ENCODE data around the gene GSTM4. TPM values are rescaled to one million over a fixed set of nuclear protein-coding genes. Genes with fewer than 3 reads are reported as not detected.

Gene GSTM4
- total RNA-seq, 2 donors from 2014 or later, result 8.4 to 25.1 TPM

GRCh38 chr1:109639841-109640184 lies 16.1 kb upstream of the GSTM4 start:
- peaks cover 4 to 5% of the 10 kb centered on the region in 2 donors for H3K4me1 Mint-ChIP-seq (ENCODE audit: low read depth in 2 of 2)
- H3K4me3 Mint-ChIP-seq, result no peak overlapping the region
- H3K9me3 Mint-ChIP-seq, result no peaks in the 10 kb centered on the region
- no peak overlapping the region for H3K27ac Mint-ChIP-seq
- peaks cover 5 to 6% of the 10 kb centered on the region in 2 donors for H3K27me3 Mint-ChIP-seq
- ATAC-seq (no peak), DNase-seq (ENCODE audit: low spot score) (no peak)
- no peaks in the 10 kb centered on the region for H3K36me3 Mint-ChIP-seq

- H3K4me3 Mint-ChIP-seq, result no peak overlapping the region
- ATAC-seq, result peak; percentile 81 to 82
- H3K4me1 Mint-ChIP-seq (ENCODE audit: low read depth in 2 of 2), result peaks cover 4 to 5% of the 10 kb centered on the region in 2 donors
- DNase-seq (ENCODE audit: low spot score), result peak; percentile 81
- no peaks in the 10 kb centered on the region for H3K36me3 Mint-ChIP-seq
- peaks cover 5 to 6% of the 10 kb centered on the region in 2 donors for H3K27me3 Mint-ChIP-seq
- H3K9me3 Mint-ChIP-seq, result no peaks in the 10 kb centered on the region
- no peak overlapping the region for H3K27ac Mint-ChIP-seq
Observed at GRCh38 chr1:109640285-109640865, 15.5 kb upstream of the GSTM4 start.

- no peak overlapping the region for H3K4me3 Mint-ChIP-seq
- no peak for DNase-seq (ENCODE audit: low spot score)
- peaks cover 4 to 5% of the 10 kb centered on the region in 2 donors for H3K4me1 Mint-ChIP-seq (ENCODE audit: low read depth in 2 of 2)
- no peaks in the 10 kb centered on the region for H3K36me3 Mint-ChIP-seq
- H3K27ac Mint-ChIP-seq, result no peak overlapping the region
- ATAC-seq, result no peak
- H3K9me3 Mint-ChIP-seq, result no peaks in the 10 kb centered on the region
- peaks cover 5 to 6% of the 10 kb centered on the region in 2 donors for H3K27me3 Mint-ChIP-seq
Observed at GRCh38 chr1:109641078-109641740, 14.7 kb upstream of the GSTM4 start.

- Mint-ChIP-seq H3K27me3 (peaks cover 5 to 6% of the 10 kb centered on the region in 2 donors), H3K4me3 (no peak overlapping the region), H3K4me1 (ENCODE audit: low read depth in 2 of 2) (peaks cover 4 to 5% of the 10 kb centered on the region in 2 donors), H3K36me3 (no peaks in the 10 kb centered on the region), H3K27ac (no peak overlapping the region), H3K9me3 (no peaks in the 10 kb centered on the region)
- DNase-seq (ENCODE audit: low spot score), result no peak
- ATAC-seq, result no peak
Observed at GRCh38 chr1:109641861-109642260, 14.0 kb upstream of the GSTM4 start.

- H3K36me3 Mint-ChIP-seq, result no peaks in the 10 kb centered on the region
- no peak overlapping the region for H3K27ac Mint-ChIP-seq
- peaks cover 4 to 5% of the 10 kb centered on the region in 2 donors for H3K4me1 Mint-ChIP-seq (ENCODE audit: low read depth in 2 of 2)
- peaks cover 0 to 6% of the 10 kb centered on the region in 2 donors for H3K27me3 Mint-ChIP-seq
- DNase-seq (ENCODE audit: low spot score) (no peak), ATAC-seq (no peak)
- no peak overlapping the region for H3K4me3 Mint-ChIP-seq
- H3K9me3 Mint-ChIP-seq, result no peaks in the 10 kb centered on the region
Observed at GRCh38 chr1:109642626-109643025, 13.3 kb upstream of the GSTM4 start.

- Mint-ChIP-seq H3K9me3 (no peaks in the 10 kb centered on the region), H3K27ac (no peak overlapping the region), H3K4me1 (ENCODE audit: low read depth in 2 of 2) (peaks cover 4 to 5% of the 10 kb centered on the region in 2 donors), H3K27me3 (peaks cover 0 to 6% of the 10 kb centered on the region in 2 donors), H3K4me3 (no peak overlapping the region), H3K36me3 (no peaks in the 10 kb centered on the region)
- DNase-seq (ENCODE audit: low spot score), result peak; percentile 90
- peak; percentile 93 for ATAC-seq
Observed at GRCh38 chr1:109643385-109644230, 12.3 kb upstream of the GSTM4 start.

- H3K27ac Mint-ChIP-seq, result no peak overlapping the region
- no peak overlapping the region for H3K4me3 Mint-ChIP-seq
- peaks cover 0 to 6% of the 10 kb centered on the region in 2 donors for H3K27me3 Mint-ChIP-seq
- H3K36me3 Mint-ChIP-seq, result no peaks in the 10 kb centered on the region
- DNase-seq (ENCODE audit: low spot score), result no peak
- H3K9me3 Mint-ChIP-seq, result no peaks in the 10 kb centered on the region
- ATAC-seq, result no peak
- H3K4me1 Mint-ChIP-seq (ENCODE audit: low read depth in 2 of 2), result peaks cover 4 to 5% of the 10 kb centered on the region in 2 donors
Observed at GRCh38 chr1:109644670-109645069, 11.2 kb upstream of the GSTM4 start.

GRCh38 chr1:109649491-109649914 lies 6.4 kb upstream of the GSTM4 start:
- Mint-ChIP-seq H3K4me1 (ENCODE audit: low read depth in 2 of 2) (peaks cover 0 to 1% of the 10 kb centered on the region in 2 donors), H3K36me3 (no peaks in the 10 kb centered on the region), H3K27me3 (peaks cover 5 to 15% of the 10 kb centered on the region in 2 donors), H3K27ac (no peak overlapping the region), H3K4me3 (no peak overlapping the region), H3K9me3 (no peaks in the 10 kb centered on the region)
- DNase-seq (ENCODE audit: low spot score) (no peak), ATAC-seq (no peak)

- no peak overlapping the region for H3K27ac Mint-ChIP-seq
- no peaks in the 10 kb centered on the region for H3K36me3 Mint-ChIP-seq
- no peak overlapping the region for H3K4me3 Mint-ChIP-seq
- no peak for DNase-seq (ENCODE audit: low spot score)
- peaks cover 9 to 12% of the 10 kb centered on the region in 2 donors for H3K4me1 Mint-ChIP-seq (ENCODE audit: low read depth in 2 of 2)
- no peak for ATAC-seq
- H3K9me3 Mint-ChIP-seq, result no peaks in the 10 kb centered on the region
- H3K27me3 Mint-ChIP-seq, result peaks cover 5 to 20% of the 10 kb centered on the region in 2 donors
Observed at GRCh38 chr1:109650609-109651008, 5.3 kb upstream of the GSTM4 start.

GRCh38 chr1:109652402-109652801 lies 3.5 kb upstream of the GSTM4 start:
- H3K27ac Mint-ChIP-seq, result no peak overlapping the region
- no peak for ATAC-seq
- no peaks in the 10 kb centered on the region for H3K9me3 Mint-ChIP-seq
- H3K4me1 Mint-ChIP-seq (ENCODE audit: low read depth in 2 of 2), result peaks cover 14 to 16% of the 10 kb centered on the region in 2 donors
- H3K4me3 Mint-ChIP-seq, result no peak overlapping the region
- peaks cover 5 to 20% of the 10 kb centered on the region in 2 donors for H3K27me3 Mint-ChIP-seq
- no peaks in the 10 kb centered on the region for H3K36me3 Mint-ChIP-seq
- no peak for DNase-seq (ENCODE audit: low spot score)

- Mint-ChIP-seq H3K27ac (no peak overlapping the region), H3K4me3 (no peak overlapping the region), H3K27me3 (peaks cover 5 to 17% of the 10 kb centered on the region in 2 donors), H3K36me3 (no peaks in the 10 kb centered on the region), H3K4me1 (ENCODE audit: low read depth in 2 of 2) (peaks cover 14 to 16% of the 10 kb centered on the region in 2 donors), H3K9me3 (no peaks in the 10 kb centered on the region)
- ATAC-seq (no peak), DNase-seq (ENCODE audit: low spot score) (no peak)
Observed at GRCh38 chr1:109653306-109653705, 2.6 kb upstream of the GSTM4 start.

- H3K9me3 Mint-ChIP-seq, result no peaks in the 10 kb centered on the region
- H3K4me3 Mint-ChIP-seq, result peak overlapping the region; percentile 8
- no peaks in the 10 kb centered on the region for H3K36me3 Mint-ChIP-seq
- peak overlapping the region; percentile 68 to 90 for H3K27ac Mint-ChIP-seq
- peaks cover 14 to 16% of the 10 kb centered on the region in 2 donors for H3K4me1 Mint-ChIP-seq (ENCODE audit: low read depth in 2 of 2)
- H3K27me3 Mint-ChIP-seq, result peaks cover 5 to 17% of the 10 kb centered on the region in 2 donors
- DNase-seq (ENCODE audit: low spot score), result no peak
- no peak for ATAC-seq
Observed at GRCh38 chr1:109654519-109654918, 1.4 kb upstream of the GSTM4 start.

GRCh38 chr1:109657395-109657794 lies 1.5 kb downstream of the GSTM4 start:
- ATAC-seq (no peak), DNase-seq (ENCODE audit: low spot score) (no peak)
- peak overlapping the region; percentile 48 for H3K4me3 Mint-ChIP-seq
- H3K9me3 Mint-ChIP-seq, result no peaks in the 10 kb centered on the region
- H3K27me3 Mint-ChIP-seq, result peaks cover 5 to 9% of the 10 kb centered on the region in 2 donors
- H3K36me3 Mint-ChIP-seq, result no peaks in the 10 kb centered on the region
- no peak overlapping the region for H3K27ac Mint-ChIP-seq
- H3K4me1 Mint-ChIP-seq (ENCODE audit: low read depth in 2 of 2), result peaks cover 14 to 19% of the 10 kb centered on the region in 2 donors

GRCh38 chr1:109657970-109658369 lies 2.1 kb downstream of the GSTM4 start:
- H3K4me3 Mint-ChIP-seq, result no peak overlapping the region
- no peak for ATAC-seq

More at GRCh38 chr1:109657970-109658369, 2.1 kb downstream of the GSTM4 start:
- DNase-seq (ENCODE audit: low spot score), result no peak
- H3K4me1 Mint-ChIP-seq (ENCODE audit: low read depth in 2 of 2), result peaks cover 14 to 19% of the 10 kb centered on the region in 2 donors
- H3K36me3 Mint-ChIP-seq, result no peaks in the 10 kb centered on the region
- no peak overlapping the region for H3K27ac Mint-ChIP-seq
- no peaks in the 10 kb centered on the region for H3K9me3 Mint-ChIP-seq
- H3K27me3 Mint-ChIP-seq, result peaks cover 5 to 9% of the 10 kb centered on the region in 2 donors

Measured in natural killer cell treated with Interleukin-12 subunit alpha and Interleukin-12 subunit beta and Interleukin-15 and Interleukin-18, amount 100 ng/mL, for 72 hours (primary cell).